GM19395 (cell line): ENCODE results near the gene ZFAND2B.

Experiments used
- ATAC-seq: cut with Tn5 transposase; IDR thresholded peaks from one replicate; pipeline ENCODE4 v1.9.1; 2021; ENCODE audit warnings: mild to moderate bottlenecking, moderate library complexity; ENCODE audit not compliant: unreplicated experiment

Gene ZFAND2B

GRCh38 chr2:219220652-219221402 lies 14.2 kb downstream of the ZFAND2B start:
- no peak for ATAC-seq

DNA sequence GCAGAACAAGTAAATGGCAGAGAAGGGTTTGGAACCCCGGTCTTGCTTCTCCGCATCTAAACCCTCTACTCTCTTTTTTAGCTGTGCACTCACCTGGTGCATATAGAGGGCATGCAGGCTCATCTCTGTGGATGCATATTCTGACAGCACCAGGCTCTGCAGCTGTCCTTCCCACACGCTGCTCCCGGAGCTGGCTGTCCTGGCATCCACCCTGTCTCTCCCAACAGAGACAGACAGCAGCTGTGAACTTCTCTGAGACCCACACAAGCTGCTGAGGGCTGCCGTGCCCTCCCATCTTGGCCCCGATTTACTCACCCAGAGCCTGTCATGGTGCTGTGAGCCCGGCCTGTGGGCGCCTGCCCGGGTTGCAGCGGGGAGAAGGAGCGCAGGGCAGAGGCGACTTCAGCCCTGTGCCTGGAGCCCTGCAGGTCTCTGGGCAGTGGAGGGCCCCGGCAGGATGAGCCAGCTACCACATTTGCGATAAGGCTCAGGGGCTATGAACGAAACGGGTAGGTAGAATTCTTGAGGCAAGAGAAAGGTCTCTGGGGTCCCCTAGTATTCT lies 15.5 kb downstream of the ZFAND2B start:
- no peak for ATAC-seq

GRCh38 chr2:219223831-219224610 lies 17.4 kb downstream of the ZFAND2B start:
- no peak for ATAC-seq

- no peak for ATAC-seq
These were observed 18.8 kb downstream of the ZFAND2B start for GRCh38 chr2:219225350-219225749.

DNA sequence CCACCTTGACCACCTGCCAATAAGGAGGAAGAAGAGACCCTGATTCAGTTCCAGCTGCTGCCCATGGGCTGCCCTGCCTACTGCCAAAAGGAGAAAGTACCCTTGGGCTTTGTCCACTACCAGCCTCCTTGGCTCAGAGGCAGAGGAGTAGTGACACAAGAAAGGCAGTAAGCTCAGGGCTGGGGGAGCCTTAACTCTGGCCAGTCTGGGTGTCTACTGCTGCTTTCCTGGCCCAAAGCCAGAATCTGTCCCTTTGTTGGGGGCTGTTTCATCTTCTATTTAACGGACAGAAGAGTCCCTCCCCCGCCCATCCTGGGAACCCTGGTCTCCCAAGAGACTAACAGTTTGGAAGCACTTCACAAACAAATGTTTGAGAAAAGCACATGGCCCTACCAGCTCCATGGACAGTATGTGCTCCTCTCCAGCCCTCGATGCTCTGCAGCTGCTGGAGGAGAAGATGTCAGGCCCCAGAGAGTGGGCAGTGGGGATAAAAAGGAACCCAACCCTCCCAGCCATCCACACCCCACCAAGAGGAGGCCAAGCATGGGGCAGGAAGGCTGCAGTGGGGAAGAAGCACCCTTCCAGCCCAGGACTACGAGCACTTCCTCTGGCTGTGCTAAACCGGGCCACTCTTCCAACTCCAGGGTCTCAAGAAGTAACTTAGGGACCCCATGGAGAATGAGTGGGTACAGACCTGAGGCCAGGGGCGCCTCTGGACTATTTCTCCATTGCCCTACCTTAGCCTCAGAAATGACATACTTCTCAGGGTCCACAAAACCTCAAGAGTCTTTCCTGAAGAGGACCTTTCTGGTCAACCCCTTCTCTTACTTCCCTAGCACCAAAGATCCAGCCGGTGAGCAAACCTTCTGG lies 21.7 kb downstream of the ZFAND2B start:
- ATAC-seq, result no peak

DNA sequence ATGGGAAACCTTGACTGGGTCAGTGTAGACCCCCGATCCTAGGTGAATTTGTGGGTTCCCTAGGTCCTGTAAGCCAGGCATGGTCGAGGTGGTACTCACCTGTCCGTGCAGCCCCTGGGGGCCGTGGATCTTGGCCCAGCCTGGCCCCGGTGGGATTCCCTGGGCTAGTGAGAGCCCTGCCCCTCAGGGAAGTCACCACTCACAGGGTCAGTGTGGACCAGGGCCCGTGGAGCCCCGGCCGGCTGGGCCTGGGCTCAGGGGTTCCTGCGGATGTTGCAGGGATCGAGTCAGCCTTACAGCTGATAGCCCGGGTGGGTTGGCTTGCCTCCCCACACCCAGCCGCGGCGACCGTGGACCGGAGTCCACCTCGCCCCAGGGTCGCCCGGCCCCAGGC lies 22.3 kb downstream of the ZFAND2B start:
- peak; percentile 21 for ATAC-seq

- peak; percentile 97 for ATAC-seq
These were observed 22.9 kb downstream of the ZFAND2B start, which contains the start of the genes ANKZF1 and ATG9A for GRCh38 chr2:219229305-219230058. Gene ANKZF1, plus strand, starts transcription at chr2:219229806. Its CDS starts 452 bp downstream, at chr2:219230258. Gene ATG9A, minus strand, starts transcription at chr2:219229636. Its CDS starts 1,612 bp downstream, at chr2:219228024.

- ATAC-seq, result peak; percentile 19
These were observed 23.5 kb downstream of the ZFAND2B start for GRCh38 chr2:219230059-219230540.

- no peak for ATAC-seq
These were observed 27.7 kb downstream of the ZFAND2B start for GRCh38 chr2:219234331-219234730.

DNA sequence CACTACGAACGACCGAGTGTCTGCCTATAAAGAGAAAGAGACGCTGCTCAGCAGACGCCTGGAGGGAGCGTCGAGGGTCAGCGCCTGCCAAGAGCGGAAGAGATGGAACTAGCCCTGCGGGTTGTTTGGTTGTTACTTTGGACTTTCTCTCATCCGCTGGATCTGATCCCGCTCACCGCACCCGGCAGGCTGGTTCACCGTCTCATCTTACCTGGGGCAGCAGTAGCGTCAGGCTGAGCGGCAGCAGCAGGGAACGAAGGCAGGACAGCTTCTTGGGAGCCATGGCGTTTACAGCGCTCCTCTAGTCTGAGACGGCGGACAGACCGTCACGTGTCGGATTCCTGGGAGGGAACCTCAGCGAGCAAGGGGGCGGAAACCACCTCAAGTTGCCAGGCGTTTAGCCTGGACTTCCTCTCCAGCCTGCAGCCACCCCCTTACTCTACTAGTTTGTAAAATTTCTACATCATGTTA lies 36.7 kb downstream of the ZFAND2B start:
- no peak for ATAC-seq

- ATAC-seq, result no peak
These were observed 38.2 kb downstream of the ZFAND2B start for GRCh38 chr2:219244789-219245147.

- ATAC-seq, result peak; percentile 69
These were observed 38.7 kb downstream of the ZFAND2B start, which contains the start of the genes GLB1L and STK16 for GRCh38 chr2:219245148-219245898. Gene GLB1L, minus strand, starts transcription at chr2:219245444. Its CDS starts 1,871 bp downstream, at chr2:219243573. Gene STK16, plus strand, starts transcription at chr2:219245479. Its CDS starts 521 bp downstream, at chr2:219246000.

- no peak for ATAC-seq
These were observed 39.3 kb downstream of the ZFAND2B start for GRCh38 chr2:219245899-219246230.

DNA sequence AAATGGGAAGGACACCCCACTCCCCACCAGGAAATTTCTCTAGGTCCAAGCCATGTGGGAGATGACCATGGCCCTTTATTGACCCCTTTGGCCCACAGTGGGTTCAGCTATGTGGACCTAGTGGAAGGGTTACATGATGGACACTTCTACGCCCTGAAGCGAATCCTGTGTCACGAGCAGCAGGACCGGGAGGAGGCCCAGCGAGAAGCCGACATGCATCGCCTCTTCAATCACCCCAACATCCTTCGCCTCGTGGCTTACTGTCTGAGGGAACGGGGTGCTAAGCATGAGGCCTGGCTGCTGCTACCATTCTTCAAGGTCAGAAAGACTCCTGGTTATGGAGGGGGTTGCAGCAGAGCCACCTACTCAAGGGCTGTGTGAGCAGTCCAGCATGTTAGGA lies 40.0 kb downstream of the ZFAND2B start:
- no peak for ATAC-seq

- no peak for ATAC-seq
These were observed 41.4 kb downstream of the ZFAND2B start for GRCh38 chr2:219247678-219248642.

DNA sequence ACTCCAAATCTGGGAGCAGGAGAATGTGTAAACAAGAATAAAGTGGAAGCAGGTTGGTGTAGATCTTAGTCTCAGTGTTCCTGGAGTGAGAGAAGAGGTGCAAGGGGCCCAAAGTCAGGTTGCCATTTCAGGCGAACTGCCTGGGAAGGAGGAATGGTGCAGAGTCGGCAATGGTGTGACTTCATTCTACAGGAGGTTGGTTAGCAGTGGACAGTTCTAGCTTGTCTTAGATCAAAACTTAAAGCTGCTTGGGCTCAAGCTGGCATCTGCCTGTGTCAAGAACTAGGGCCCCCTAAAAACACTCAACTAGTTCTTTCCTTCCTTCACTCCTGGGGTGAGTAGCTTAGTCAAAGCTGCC lies 42.2 kb downstream of the ZFAND2B start:
- no peak for ATAC-seq

DNA sequence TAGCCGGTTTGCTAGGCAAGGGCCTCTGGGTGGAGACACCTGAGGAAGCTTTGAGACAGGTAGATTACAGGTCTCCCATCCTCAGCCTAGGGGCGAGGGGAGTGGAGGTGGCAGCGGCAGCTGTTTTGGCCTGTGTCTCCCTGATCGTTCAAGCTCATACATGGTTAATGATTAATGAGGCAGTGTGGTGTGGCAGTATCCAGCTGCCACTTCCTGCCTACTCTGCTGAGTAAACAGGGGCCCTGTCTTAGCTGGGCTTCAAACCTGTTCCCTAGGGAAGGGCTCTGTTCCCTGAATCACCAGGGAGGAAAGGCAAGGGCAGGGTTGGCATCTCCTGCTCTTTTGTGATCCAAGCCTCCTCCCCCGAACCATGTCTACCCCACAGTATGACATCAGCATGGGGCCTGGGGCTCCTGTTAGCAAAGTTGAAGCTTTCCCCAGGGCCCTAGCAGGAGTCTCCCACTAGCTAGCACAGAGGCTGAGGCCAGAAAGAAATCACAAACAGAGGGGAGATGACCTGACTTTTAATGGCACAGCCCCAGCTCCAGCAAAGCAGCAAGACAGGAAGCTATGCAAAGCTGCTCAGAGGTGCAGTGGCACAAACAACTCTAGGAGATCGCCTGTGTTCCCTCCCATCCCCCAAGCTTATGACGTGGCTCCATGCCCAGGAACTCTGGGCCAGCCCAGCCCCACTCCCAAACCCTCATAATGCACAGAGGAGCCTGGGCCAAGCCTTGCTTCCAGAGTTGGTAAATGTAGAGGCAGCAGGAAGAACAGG lies 42.8 kb downstream of the ZFAND2B start:
- peak; percentile 52 for ATAC-seq
